HepG2 (cell line): ENCODE data around the gene CHTF8. TPM values are rescaled to one million over a fixed set of nuclear protein-coding genes. Genes with fewer than 3 reads are reported as not detected.

Experiments
- ATAC-seq: fragments of 200-7000 bp; cut with Tn5 transposase; 3 replicates; pipeline ENCODE4 v1.9.1; 2020; ENCODE audit warnings: mild to moderate bottlenecking, moderate library complexity
- BruUV-seq: library from RNA; stranded (reverse); fragments of 400-500 nt; replicated peaks from 2 replicates; lab custom pipeline; 2021; lab: Mats Ljungman, UMichigan
- CTCF ChIA-PET: fragments of 300-600 bp; formaldehyde crosslinking; extraction: SDS; loops from one replicate; lab custom pipeline; 2021; ENCODE audit warnings: low total read pairs, inconsistent platforms, low intra/inter-chr PET ratio; lab: Yijun Ruan, JAX
- POLR2A ChIA-PET: fragments of 350-600 bp; sonication (Branson Sonifier 250); formaldehyde crosslinking; loops from one replicate; lab custom pipeline; 2020; ENCODE audit warnings: antibody characterized with exemption, inconsistent platforms; lab: Yijun Ruan, JAX
- DNase-seq: peaks from one replicate; pipeline ENCODE4 v3.0.0-alpha.2; 2015; ENCODE audit warnings: low spot score
- FAIRE-seq: peaks from 3 replicates; lab custom pipeline; 2011; peaks lifted over from hg19 to GRCh38; lab: Jason Lieb, UNC
- H2AFZ ChIP-seq: one replicate; pipeline ENCODE4 v1.6.1; 2011; ENCODE audit warnings: low read length, inconsistent platforms
- H3K27ac ChIP-seq: fragments of 300-600 bp; 3 replicates; pipeline ENCODE4 v1.8.0; 2011; ENCODE audit warnings: mixed run types, mild to moderate bottlenecking, mixed read lengths, low read length, inconsistent platforms; ENCODE audit not compliant: insufficient read depth; ENCODE audit errors: extremely low read length
- H3K27me3 ChIP-seq, 2 experiments: fragments of 200-600 bp in 1 of 2; 2 replicates in 1 of 2; 3 replicates in 1 of 2; pipeline versions ENCODE4 v1.6.0 to v1.8.0; 2011; ENCODE audit warnings: low read length in 2 of 2, mild to moderate bottlenecking in 2 of 2, moderate library complexity in 2 of 2, inconsistent platforms in 1 of 2; ENCODE audit not compliant: insufficient read depth in 2 of 2, control insufficient read depth in 1 of 2
- H3K36me3 ChIP-seq, 2 experiments: fragments of 200-600 bp in 1 of 2; replicated peaks in 1 of 2; 2 replicates in 1 of 2; 3 replicates in 1 of 2; pipeline versions ENCODE4 v1.5.1 to v1.8.0; 2011; ENCODE audit warnings: low read length in 2 of 2, inconsistent platforms in 1 of 2; ENCODE audit not compliant: insufficient read depth in 2 of 2, control insufficient read depth in 1 of 2
- H3K4me1 ChIP-seq: 2 replicates; pipeline ENCODE4 v1.5.1; 2012; ENCODE audit warnings: low read length, inconsistent platforms; ENCODE audit not compliant: insufficient read depth
- H3K4me2 ChIP-seq: 2 replicates; pipeline ENCODE4 v1.6.0; 2011; ENCODE audit warnings: low read depth, low read length, inconsistent platforms
- H3K4me3 ChIP-seq, 3 experiments: fragments of 200-600 bp in 1 of 3; sonication (generic), shearing (Covaris generic) in 1 of 3; replicated peaks in 1 of 3; 2 replicates each; pipeline ENCODE4 v1.5.1; 2011 to 2016; ENCODE audit warnings: low read length in 3 of 3, inconsistent platforms in 2 of 3, low read depth in 2 of 3, mild to moderate bottlenecking in 2 of 3, control low read depth in 1 of 3, mixed read lengths in 1 of 3; ENCODE audit not compliant: insufficient read depth in 1 of 3
- H3K79me2 ChIP-seq: one replicate; pipeline ENCODE4 v1.6.1; 2011; ENCODE audit warnings: low read length, inconsistent platforms; ENCODE audit not compliant: insufficient read depth
- H3K9ac ChIP-seq: 2 replicates; pipeline ENCODE4 v1.6.0; 2011; ENCODE audit warnings: mild to moderate bottlenecking, low read depth, low read length, inconsistent platforms; ENCODE audit not compliant: insufficient read depth
- H3K9me3 ChIP-seq: 2 replicates; pipeline ENCODE4 v1.5.1; 2012; ENCODE audit warnings: mild to moderate bottlenecking, low read length
- H4K20me1 ChIP-seq: 2 replicates; pipeline ENCODE4 v1.6.0; 2011; ENCODE audit warnings: inconsistent platforms, mild to moderate bottlenecking, low read length, moderate library complexity; ENCODE audit not compliant: insufficient read depth
- HNRNPL ChIP-seq: fragments of 200-400 bp; formaldehyde crosslinking; IDR thresholded peaks from 2 replicates; pipeline ENCODE4 v1.6.1; 2017; ENCODE audit warnings: mild to moderate bottlenecking, low read depth, low read length
- MXI1 ChIP-seq: IDR thresholded peaks from 3 replicates; pipeline ENCODE4 v1.6.1; 2012; ENCODE audit warnings: low read depth, low read length, inconsistent platforms, borderline replicate concordance
- NFAT5 ChIP-seq: sonication (generic); formaldehyde crosslinking; IDR thresholded peaks from 2 replicates; pipeline ENCODE4 v1.4.0; 2020; ENCODE audit warnings: missing genetic modification reagents
- RFXAP ChIP-seq: sonication (generic); formaldehyde crosslinking; IDR thresholded peaks from 2 replicates; pipeline ENCODE4 v1.4.0; 2020; ENCODE audit warnings: missing genetic modification reagents, borderline replicate concordance
- SOX13 ChIP-seq, 3 experiments: fragments of 450-650 bp in 1 of 3; sonication (generic) in 1 of 3; formaldehyde crosslinking in 1 of 3; IDR thresholded peaks in 2 of 3; conservative IDR thresholded peaks in 1 of 3; 2 replicates each; pipeline versions ENCODE4 v1.5.0 to v1.6.1; 2016 to 2020; ENCODE audit warnings: antibody characterized with exemption in 1 of 3, mild to moderate bottlenecking in 1 of 3, missing compliant biosample characterization in 1 of 3, missing genetic modification reagents in 1 of 3, moderate library complexity in 1 of 3
- ZBTB25 ChIP-seq: IDR thresholded peaks from 2 replicates; pipeline ENCODE4 v1.6.1; 2018; ENCODE audit warnings: missing genetic modification reagents
- ZNF17 ChIP-seq: sonication (generic); formaldehyde crosslinking; IDR thresholded peaks from 2 replicates; pipeline ENCODE4 v1.5.0; 2020; ENCODE audit warnings: mild to moderate bottlenecking, missing genetic modification reagents
- ZNF256 ChIP-seq: sonication (generic); formaldehyde crosslinking; conservative IDR thresholded peaks from 2 replicates; pipeline ENCODE4 v1.4.0; 2020; ENCODE audit warnings: missing genetic modification reagents
- ZNF33A ChIP-seq: sonication (generic); formaldehyde crosslinking; IDR thresholded peaks from 2 replicates; pipeline ENCODE4 v1.5.1; 2020; ENCODE audit warnings: missing genetic modification reagents, mild to moderate bottlenecking, moderate library complexity, borderline replicate concordance
- ZNF484 ChIP-seq: sonication (generic); formaldehyde crosslinking; IDR thresholded peaks from 2 replicates; pipeline ENCODE4 v1.5.1; 2020; ENCODE audit warnings: mild to moderate bottlenecking, low read depth, missing genetic modification reagents, borderline replicate concordance
- WGBS: methylation state at CpG from one replicate; pipeline ENCODE4 v1.1.6; 2017; ENCODE audit warnings: low lambda C conversion rate; 5-methylcytosine and 5-hydroxymethylcytosine counted together
- in situ Hi-C: cut with HindIII; loops from 2 replicates; pipeline ENCODE4 v1.10.0; 2017; ENCODE audit warnings: low pct_unique_long_range_greater_than_20kb; ENCODE audit not compliant: extremely low pct_ligation_motif_present
- intact Hi-C: fragments of 100-400 bp; cut with micrococcal nuclease; formaldehyde crosslinking; loops from one replicate; pipeline ENCODE4 v1.10.0; 2022; ENCODE audit not compliant: unreplicated experiment
- polyA plus RNA-seq, 8 experiments: library from polyadenylated mRNA; depleted of rRNA in 3 of 8; stranded (reverse) in 7 of 8; unstranded in 1 of 8; fragments of >200 nt; fragmentation: Illumina TruSeq in 4 of 8; extraction: Trizol in 4 of 8; gene quantifications; 2 replicates each; pipeline versions ENCODE4 v1.2.1 to v1.2.3, GENCODE V29; 2011 to 2016; ENCODE audit warnings: low read depth in 4 of 8, missing spikeins in 1 of 8, mixed read lengths in 1 of 8; ENCODE audit not compliant: insufficient read depth in 1 of 8
- total RNA-seq, 5 experiments: library from RNA; depleted of rRNA; stranded (reverse); fragments of >200 nt; fragmentation: Illumina TruSeq; extraction: Trizol; gene quantifications; 2 replicates each; pipeline ENCODE4 v1.2.3, GENCODE V29; 2016; ENCODE audit warnings: low read depth in 1 of 5
- TF ChIP-seq, protein P1 (sequence below): sonication (generic); formaldehyde crosslinking; conservative IDR thresholded peaks from 2 replicates; pipeline ENCODE4 v1.8.0; 2022; ENCODE audit warnings: mild to moderate bottlenecking, moderate library complexity, missing genetic modification reagents

The CHTF8 gene
- total and polyA plus RNA-seq, 2 of the 13 experiments (the other 11 are each of a cell fraction or from before 2014, with no cell fraction given) = 37.2 to 67.5 TPM

DNA sequence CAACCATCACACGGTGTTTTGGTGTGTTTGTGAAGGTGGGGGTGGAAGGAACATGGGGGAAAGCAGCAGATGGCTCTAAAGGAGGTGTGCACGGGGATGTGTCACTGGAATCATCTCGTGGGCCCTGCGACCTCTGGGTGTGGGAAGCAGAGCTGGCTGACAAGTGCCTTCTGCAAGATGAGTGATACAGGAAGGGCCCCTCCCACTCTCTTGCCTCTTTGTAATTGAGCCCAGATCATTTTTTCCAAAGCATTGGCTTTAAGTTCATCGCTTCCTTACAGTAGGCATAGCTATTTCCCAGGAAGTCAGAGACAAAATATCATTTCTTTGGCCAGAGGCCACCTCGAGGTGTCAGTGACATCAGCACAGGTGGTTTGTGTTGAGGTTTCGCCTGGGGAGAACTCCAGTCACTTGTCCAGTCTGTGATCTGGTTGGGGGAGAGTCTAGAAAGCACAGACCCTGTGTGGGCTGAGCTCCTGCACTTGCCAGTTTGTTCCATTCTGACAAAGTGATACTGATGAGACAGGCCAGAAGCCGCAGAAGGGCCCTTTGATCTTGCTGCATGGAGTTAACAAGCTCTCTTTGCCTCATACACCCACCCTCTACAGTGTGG, 33.9 kb upstream of the CHTF8 start:
- in situ Hi-C loops = no loop called here
- Histone ChIP-seq H3K9ac (no peak overlapping the region), H3K79me2 (no peaks in the 10 kb centered on the region), H4K20me1 (no peaks in the 10 kb centered on the region), H3K4me2 (no peak overlapping the region), H3K27me3 (no peaks in the 10 kb centered on the region), H2AFZ (no peak overlapping the region), H3K36me3 (peaks cover 32 to 79% of the 10 kb centered on the region in 2 experiments), H3K4me3 (no peak overlapping the region), H3K4me1 (peaks cover 1% of the 10 kb centered on the region; the same call in 1 of the 2 replicates), H3K9me3 (no peaks in the 10 kb centered on the region), H3K27ac (no peak overlapping the region)
- CTCF ChIA-PET = no interaction called here
- POLR2A ChIA-PET = interaction anchor here (2.9 kb wide), 1 partner anchor 20 kb away, joined by 10 read pairs; the partner anchor contains the start of gene SNTB2
- DNase-seq (no peak), ATAC-seq (no peak), FAIRE-seq (no peak)
- no TSS peak for BruUV-seq
- WGBS = 92% methylated on average over 8 of the region's 8 CpGs
- intact Hi-C loops = no loop called here
- TF ChIP-seq MXI1 (no peak), ZNF17 (CRISPR knock-in tag) (no peak), ZBTB25 (CRISPR knock-in tag) (no peak), ZNF256 (CRISPR knock-in tag) (no peak), SOX13 (IDR thresholded peaks at IDR 0.05) (no peak), SOX13 (CRISPR knock-in tag; conservative IDR thresholded peaks at IDR 0.05 in 1 of 2, IDR thresholded peaks at IDR 0.05 in 1 of 2) (no peak), HNRNPL (no peak), ZNF484 (no peak), ZNF33A (CRISPR knock-in tag) (no peak), RFXAP (no peak), NFAT5 (CRISPR knock-in tag) (no peak)
- TF ChIP-seq, protein P1, sequence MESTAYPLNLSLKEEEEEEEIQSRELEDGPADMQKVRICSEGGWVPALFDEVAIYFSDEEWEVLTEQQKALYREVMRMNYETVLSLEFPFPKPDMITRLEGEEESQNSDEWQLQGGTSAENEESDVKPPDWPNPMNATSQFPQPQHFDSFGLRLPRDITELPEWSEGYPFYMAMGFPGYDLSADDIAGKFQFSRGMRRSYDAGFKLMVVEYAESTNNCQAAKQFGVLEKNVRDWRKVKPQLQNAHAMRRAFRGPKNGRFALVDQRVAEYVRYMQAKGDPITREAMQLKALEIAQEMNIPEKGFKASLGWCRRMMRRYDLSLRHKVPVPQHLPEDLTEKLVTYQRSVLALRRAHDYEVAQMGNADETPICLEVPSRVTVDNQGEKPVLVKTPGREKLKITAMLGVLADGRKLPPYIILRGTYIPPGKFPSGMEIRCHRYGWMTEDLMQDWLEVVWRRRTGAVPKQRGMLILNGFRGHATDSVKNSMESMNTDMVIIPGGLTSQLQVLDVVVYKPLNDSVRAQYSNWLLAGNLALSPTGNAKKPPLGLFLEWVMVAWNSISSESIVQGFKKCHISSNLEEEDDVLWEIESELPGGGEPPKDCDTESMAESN = no peak
